Neural cell (in vitro differentiated cells): Measurements from ENCODE around the gene SART3. TPM values are rescaled to one million over a fixed set of nuclear protein-coding genes. Genes with fewer than 3 reads are reported as not detected.
"Not testable (repeated sequence)": the region's sequence is repeated elsewhere in the genome, so short reads cannot be mapped to it uniquely, and the experiment has no call there.

Source experiments
- H2AFZ ChIP-seq: fragments of 200-600, 300-800 bp; sonication (generic), shearing (Covaris generic); 2 replicates; pipeline ENCODE4 v1.6.0; 2014; ENCODE audit warnings: low read depth, mild to moderate bottlenecking, antibody characterized with exemption, low read length, moderate library complexity
- H3F3A ChIP-seq: fragments of 200-600 bp; shearing (Covaris generic); 2 replicates; pipeline ENCODE4 v1.6.1; 2016; ENCODE audit warnings: mild to moderate bottlenecking, moderate library complexity, mixed read lengths, antibody characterized with exemption, low read length; ENCODE audit not compliant: insufficient read depth, poor library complexity, severe bottlenecking
- H3K27ac ChIP-seq: fragments of 200-600, 300-800 bp; sonication (generic), shearing (Covaris generic); 2 replicates; pipeline ENCODE4 v1.5.1; 2014; ENCODE audit warnings: mild to moderate bottlenecking, low read length, moderate library complexity
- H3K27me3 ChIP-seq: fragments of 300-800, 200-600 bp; sonication (generic), shearing (Covaris generic); 2 replicates; pipeline ENCODE4 v1.6.0; 2014; ENCODE audit warnings: mild to moderate bottlenecking, low read depth, low read length, moderate library complexity; ENCODE audit not compliant: insufficient read depth
- H3K36me3 ChIP-seq: fragments of 300-800, 200-600 bp; sonication (generic), shearing (Covaris generic); 2 replicates; pipeline ENCODE4 v1.5.1; 2014; ENCODE audit warnings: mild to moderate bottlenecking, antibody characterized with exemption, low read length, moderate library complexity; ENCODE audit not compliant: insufficient read depth
- H3K4me2 ChIP-seq: fragments of 300-800, 200-600 bp; sonication (generic), shearing (Covaris generic); 2 replicates; pipeline ENCODE4 v1.6.0; 2014; ENCODE audit warnings: mild to moderate bottlenecking, low read length
- H3K4me3 ChIP-seq: fragments of 300-800, 200-600 bp; sonication (generic), shearing (Covaris generic); 2 replicates; pipeline ENCODE4 v1.5.1; 2014; ENCODE audit warnings: mild to moderate bottlenecking, low read length, moderate library complexity
- H3K79me2 ChIP-seq: fragments of 200-600 bp; shearing (Covaris generic); replicated peaks from 2 replicates; pipeline ENCODE4 v1.6.0; 2014; ENCODE audit warnings: mild to moderate bottlenecking, low read length, moderate library complexity; ENCODE audit not compliant: insufficient read depth
- H3K9ac ChIP-seq: fragments of 300-800, 200-600 bp; sonication (generic), shearing (Covaris generic); 2 replicates; pipeline ENCODE4 v1.6.1; 2016; ENCODE audit warnings: mild to moderate bottlenecking, low read length, mixed read lengths
- H3K9me2 ChIP-seq: fragments of 200-600 bp; shearing (Covaris generic); 2 replicates; pipeline ENCODE4 v1.6.1; 2016; ENCODE audit warnings: mild to moderate bottlenecking, low read length, mixed read lengths; ENCODE audit not compliant: insufficient read depth
- H3K9me3 ChIP-seq: fragments of 200-600, 300-800 bp; sonication (generic), shearing (Covaris generic); 2 replicates; pipeline ENCODE4 v1.6.1; 2016; ENCODE audit warnings: mild to moderate bottlenecking, mixed run types, low read length, moderate library complexity, mixed read lengths
- H4K20me1 ChIP-seq: fragments of 200-600 bp; shearing (Covaris generic); 2 replicates; pipeline ENCODE4 v1.6.1; 2016; ENCODE audit warnings: mild to moderate bottlenecking, mixed run types; ENCODE audit not compliant: insufficient read depth
- CTCF ChIP-seq: fragments of 450-650 bp; IDR thresholded peaks from 2 replicates; pipeline ENCODE4 v1.5.1; 2014; ENCODE audit warnings: antibody characterized with exemption, mild to moderate bottlenecking, moderate library complexity; ENCODE audit not compliant: poor library complexity, severe bottlenecking
- EP300 ChIP-seq: fragments of 450-650 bp; conservative IDR thresholded peaks from 2 replicates; pipeline ENCODE4 v1.6.1; 2014; ENCODE audit warnings: antibody characterized with exemption, mild to moderate bottlenecking, moderate library complexity; ENCODE audit not compliant: poor library complexity, severe bottlenecking
- MXI1 ChIP-seq: fragments of 450-650 bp; conservative IDR thresholded peaks from 2 replicates; pipeline ENCODE4 v1.6.1; 2014; ENCODE audit warnings: antibody characterized with exemption, mild to moderate bottlenecking; ENCODE audit not compliant: poor library complexity, severe bottlenecking
- REST ChIP-seq: IDR thresholded peaks from 2 replicates; pipeline ENCODE4 v1.6.1; 2012; ENCODE audit warnings: borderline replicate concordance
- SMC3 ChIP-seq: fragments of 450-650 bp; conservative IDR thresholded peaks from 2 replicates; pipeline ENCODE4 v1.6.1; 2014; ENCODE audit warnings: antibody characterized with exemption, mild to moderate bottlenecking, moderate library complexity; ENCODE audit not compliant: poor library complexity
- polyA plus RNA-seq: library from polyadenylated mRNA; depleted of rRNA; stranded (reverse); fragments of >200 nt; gene quantifications from 2 replicates; pipeline ENCODE4 v1.2.3, GENCODE V29; 2014

Gene SART3
- polyA plus RNA-seq, 1 donor from 2014 or later, result 71.0 TPM

- H3K9me2 ChIP-seq, result no peaks in the 10 kb centered on the region
- no peak for TF ChIP-seq MXI1
- no peak for TF ChIP-seq CTCF
- TF ChIP-seq EP300, result no peak
- no peak for TF ChIP-seq SMC3
- no peak for TF ChIP-seq REST
- no peak overlapping the region for H3K4me2 ChIP-seq
- no peaks in the 10 kb centered on the region for H3K79me2 ChIP-seq
- H3K27ac ChIP-seq, result no peak overlapping the region
- H3F3A ChIP-seq, result no peaks in the 10 kb centered on the region
- no peaks in the 10 kb centered on the region for H4K20me1 ChIP-seq
- no peak overlapping the region for H2AFZ ChIP-seq
- no peaks in the 10 kb centered on the region for H3K27me3 ChIP-seq
- H3K36me3 ChIP-seq, result no peaks in the 10 kb centered on the region
- no peak overlapping the region for H3K9ac ChIP-seq
- no peak overlapping the region for H3K4me3 ChIP-seq
- H3K9me3 ChIP-seq, result no peaks in the 10 kb centered on the region
Measured at GRCh38 chr12:108491256-108491655, 69.7 kb downstream of the SART3 start.

- not testable (repeated sequence) for H3K4me2 ChIP-seq, H3K4me3 ChIP-seq, H3K27ac ChIP-seq, H3K36me3 ChIP-seq, H3K9me3 ChIP-seq, H2AFZ ChIP-seq, H3F3A ChIP-seq, H3K9me2 ChIP-seq, H3K9ac ChIP-seq, H4K20me1 ChIP-seq, H3K27me3 ChIP-seq, H3K79me2 ChIP-seq
Measured at GRCh38 chr12:108487029-108487428, 73.9 kb downstream of the SART3 start.

GRCh38 chr12:108485371-108485770 is 75.6 kb downstream of the SART3 start:
- H3K36me3 ChIP-seq, H3K27me3 ChIP-seq, H3K9ac ChIP-seq, H3F3A ChIP-seq, H4K20me1 ChIP-seq, H3K4me3 ChIP-seq, H3K9me2 ChIP-seq, H3K9me3 ChIP-seq, H3K27ac ChIP-seq, H3K4me2 ChIP-seq, H2AFZ ChIP-seq, H3K79me2 ChIP-seq: not testable (repeated sequence)
